GM12864 (cell line): ENCODE measurements around the gene CALCOCO1.
"Not testable (repeated sequence)": the region's sequence is repeated elsewhere in the genome, so short reads cannot be mapped to it uniquely, and the experiment has no call there.

Source experiments
- DNase-seq: peaks from one replicate; pipeline ENCODE4 v3.0.0-alpha.2; 2011; ENCODE audit warnings: low read depth
- H3K4me3 ChIP-seq: 2 replicates; pipeline ENCODE4 v1.5.1; 2011; ENCODE audit warnings: mild to moderate bottlenecking, low read depth, low read length, control low read depth
- CTCF ChIP-seq: IDR thresholded peaks from 2 replicates; pipeline ENCODE4 v1.5.1; 2011; ENCODE audit warnings: low read depth, mild to moderate bottlenecking, moderate library complexity, low read length, control low read depth, inconsistent platforms; ENCODE audit errors: missing control alignments

Gene CALCOCO1

GRCh38 chr12:53725824-53726223 is 1.4 kb downstream of the CALCOCO1 start:
- no peak overlapping the region for H3K4me3 ChIP-seq
- no peak for TF ChIP-seq CTCF
- no peak for DNase-seq

- peak; percentile 58 for DNase-seq
- no peak for TF ChIP-seq CTCF
- H3K4me3 ChIP-seq = no peak overlapping the region
These were observed 4.7 kb downstream of the CALCOCO1 start for GRCh38 chr12:53722450-53723041.

- H3K4me3 ChIP-seq = no peak overlapping the region
- DNase-seq = no peak
- TF ChIP-seq CTCF = no peak
These were observed 6.3 kb downstream of the CALCOCO1 start for GRCh38 chr12:53720946-53721345.

GRCh38 chr12:53719649-53720048 is 7.6 kb downstream of the CALCOCO1 start:
- no peak overlapping the region for H3K4me3 ChIP-seq
- DNase-seq = no peak
- TF ChIP-seq CTCF = no peak

GRCh38 chr12:53718567-53718966 is 8.7 kb downstream of the CALCOCO1 start:
- H3K4me3 ChIP-seq, DNase-seq: not testable (repeated sequence)

GRCh38 chr12:53717319-53717718 is 9.9 kb downstream of the CALCOCO1 start:
- DNase-seq = no peak
- no peak for TF ChIP-seq CTCF
- no peak overlapping the region for H3K4me3 ChIP-seq

- DNase-seq = no peak
- no peak for TF ChIP-seq CTCF
- no peak overlapping the region for H3K4me3 ChIP-seq
These were observed 13.2 kb downstream of the CALCOCO1 start for GRCh38 chr12:53714004-53714403.
